Activated CD4-positive, CD25-positive, alpha-beta regulatory T cell treated with anti-CD3 and anti-CD28 coated beads, Interleukin-2, amount 50 U/mL, for 16 hours (primary cell): ENCODE results near the gene OTX2.

Experiments
- DNase-seq: peaks from one replicate; pipeline ENCODE4 v3.0.0-alpha.2; 2020; ENCODE audit warnings: low read depth, low spot score

Gene OTX2

GRCh38 chr14:56812364-56813141 lies 2.3 kb upstream of the OTX2 start:
- DNase-seq, result no peak

DNA sequence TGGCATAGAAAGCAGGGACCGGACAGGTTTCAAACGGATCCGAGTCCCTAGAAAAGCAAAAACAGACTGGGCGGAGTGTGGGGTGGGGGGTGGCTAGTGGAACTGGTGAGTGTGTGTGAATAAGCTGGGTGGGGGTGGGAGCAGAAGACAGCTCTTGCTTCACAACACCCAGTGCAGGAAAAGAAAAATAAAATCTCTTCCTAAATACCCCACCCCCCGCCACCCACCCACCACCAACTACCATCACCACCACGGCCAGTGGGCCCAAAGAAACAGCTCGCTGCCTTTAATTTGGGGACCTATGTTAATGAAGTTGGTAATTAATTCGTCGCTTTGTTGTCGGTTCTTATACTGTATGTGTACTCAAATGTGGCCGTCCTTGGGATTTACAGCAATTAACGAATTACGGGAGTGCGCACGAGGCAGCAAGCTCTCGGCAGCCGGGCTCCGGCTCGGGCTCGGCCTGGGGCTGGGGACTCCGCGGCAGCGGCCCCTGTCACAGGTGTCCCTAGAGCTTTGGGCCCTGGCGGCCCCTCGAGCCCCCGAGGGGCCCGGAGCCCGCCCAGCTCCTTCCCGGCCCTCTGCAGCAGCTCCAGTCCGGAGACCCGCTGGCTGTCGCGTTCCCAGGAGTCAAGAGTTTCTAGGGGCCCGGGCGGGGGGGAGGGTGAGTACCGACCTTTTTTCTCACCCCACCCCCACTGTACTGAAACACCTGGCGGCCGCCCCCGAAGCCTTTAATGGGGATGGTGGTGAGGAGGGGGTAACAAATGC lies 1.5 kb upstream of the OTX2 start:
- no peak for DNase-seq

DNA sequence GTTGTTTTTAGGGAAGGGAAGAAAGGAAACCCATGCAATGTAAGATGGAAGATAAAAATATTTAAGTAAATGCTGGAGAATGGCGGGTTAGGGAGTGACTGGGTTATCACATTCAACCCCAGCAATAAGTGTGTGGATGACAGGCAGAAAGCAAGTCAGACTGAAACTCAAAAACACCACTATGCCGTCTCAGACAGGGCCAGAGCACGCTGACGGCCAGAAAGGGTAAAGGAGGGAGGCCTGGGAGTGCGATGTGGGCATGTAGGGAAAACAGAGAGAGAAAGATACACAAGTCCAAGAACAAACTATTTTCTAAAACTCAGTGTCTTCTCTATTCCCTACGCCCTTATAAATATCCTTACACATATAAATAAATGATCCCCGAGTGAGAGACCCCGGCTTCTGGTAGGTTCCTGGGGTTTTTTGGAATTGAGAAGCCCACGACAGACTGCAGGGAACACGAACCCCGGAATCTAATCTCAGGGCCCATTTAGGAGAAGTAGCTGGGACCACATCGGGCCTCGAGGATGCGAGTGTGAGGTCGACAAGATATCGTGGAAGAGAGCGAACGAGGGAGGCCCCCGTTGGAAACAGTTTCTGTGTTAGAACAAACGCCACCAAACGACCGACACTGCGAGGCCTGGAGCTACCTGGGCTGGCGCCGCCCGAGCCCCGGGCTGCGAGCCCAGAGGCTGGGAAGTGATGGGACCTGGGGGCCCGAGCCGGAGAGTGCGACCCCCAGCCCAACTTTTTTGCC lies 735 bp upstream of the OTX2 start:
- no peak for DNase-seq

DNA sequence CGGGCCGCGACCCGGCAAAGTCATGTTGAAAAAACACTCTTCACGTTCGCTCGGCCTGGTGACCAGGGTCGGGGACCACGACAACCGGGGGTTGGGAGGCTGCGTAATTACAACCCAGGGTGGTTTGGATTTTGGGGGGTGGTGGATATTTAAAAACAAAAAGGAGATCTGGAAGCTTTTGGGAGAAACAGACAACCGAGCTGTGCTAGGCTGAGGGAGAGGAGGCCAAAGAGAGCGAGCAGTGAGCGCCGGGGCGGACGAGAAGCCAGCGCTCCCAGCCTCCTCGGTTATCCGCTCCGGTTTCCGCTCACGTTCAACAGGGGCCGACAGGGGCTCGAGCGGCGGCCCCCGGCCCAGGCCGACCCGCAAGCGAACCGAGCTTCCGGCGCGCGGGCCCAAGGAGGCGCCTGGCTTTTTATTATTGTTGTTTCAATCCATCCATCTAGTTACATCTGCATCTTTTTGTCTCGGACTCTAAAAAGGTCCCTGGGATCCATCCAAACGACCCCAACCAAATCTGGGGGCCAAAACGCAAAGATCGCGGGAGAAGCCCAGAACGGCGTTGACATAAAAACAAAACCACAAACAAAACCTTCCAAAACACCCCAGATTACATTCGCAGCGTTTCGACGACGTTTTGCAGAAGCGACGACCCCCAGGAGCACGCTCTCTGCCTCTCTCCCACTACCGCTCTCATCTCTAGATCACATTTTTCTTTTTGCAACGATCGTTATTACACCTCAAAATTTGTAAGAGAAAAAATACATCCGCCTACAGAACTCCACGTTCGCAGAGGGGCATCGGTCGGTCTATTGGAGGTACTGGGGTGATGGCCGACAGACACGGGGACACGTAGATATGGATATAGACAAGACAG lies 771 bp downstream of the OTX2 start:
- DNase-seq, result no peak

DNA sequence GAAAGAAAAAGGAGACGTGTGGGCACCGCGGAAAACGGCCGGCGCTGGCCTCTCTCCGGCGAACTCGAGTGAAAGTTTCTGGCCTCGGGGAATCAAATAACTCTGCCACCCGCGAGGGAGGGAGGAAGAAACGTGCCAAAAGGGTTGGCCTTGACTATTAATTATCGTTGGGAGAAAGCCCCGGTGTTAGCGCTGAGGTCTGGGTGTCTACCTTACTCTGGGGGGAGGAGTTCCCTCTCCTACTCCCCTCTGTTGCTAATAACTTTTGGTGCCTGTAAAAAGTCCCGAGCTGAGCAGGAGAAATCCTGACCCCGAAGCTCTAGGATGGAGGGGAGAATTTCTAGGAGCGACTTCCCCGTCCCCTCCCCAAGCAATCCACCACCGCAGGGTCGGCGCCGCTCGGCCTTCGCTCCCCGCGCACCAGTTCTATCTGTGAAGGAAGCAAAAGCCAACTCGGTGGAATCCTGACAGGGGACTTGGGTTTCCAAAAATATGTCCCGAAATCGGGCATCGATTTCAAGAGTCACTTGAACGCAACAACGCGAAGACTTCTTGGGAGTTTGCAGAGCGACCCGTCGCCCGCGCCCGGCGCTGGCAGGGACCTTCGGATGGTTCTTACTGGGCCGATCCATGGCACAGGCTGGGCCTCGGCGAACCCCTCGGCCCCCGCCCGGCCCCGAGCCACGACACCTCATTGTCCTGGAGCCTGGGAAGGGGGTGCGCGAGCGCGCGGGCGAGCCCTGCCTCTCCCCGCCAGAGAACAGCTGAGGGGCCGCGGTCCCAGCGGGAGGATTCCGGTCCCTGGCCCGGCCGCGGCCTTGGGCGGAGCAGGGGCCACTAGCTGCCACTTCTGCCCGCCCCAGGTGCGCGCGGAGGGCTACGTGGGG lies 1.7 kb downstream of the OTX2 start:
- DNase-seq, result no peak

DNA sequence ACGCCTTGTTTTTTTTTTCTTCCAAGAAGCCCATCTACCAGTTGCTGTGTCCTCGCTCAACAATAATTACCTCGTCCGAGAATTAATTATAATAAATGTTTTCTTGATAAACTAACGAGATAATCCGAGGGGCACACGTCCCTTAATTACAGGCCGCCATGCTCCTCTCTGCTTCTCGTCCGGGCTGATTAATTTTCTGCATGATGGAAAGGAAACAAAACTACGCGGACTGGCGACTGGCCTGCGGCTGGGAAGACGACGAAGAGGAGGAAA lies 2.2 kb downstream of the OTX2 start:
- no peak for DNase-seq

GRCh38 chr14:56807386-56808109 lies 2.7 kb downstream of the OTX2 start:
- DNase-seq, result no peak

- no peak for DNase-seq
These were observed 3.5 kb downstream of the OTX2 start for GRCh38 chr14:56806760-56807159.

GRCh38 chr14:56805992-56806727 lies 4.1 kb downstream of the OTX2 start:
- DNase-seq, result no peak

DNA sequence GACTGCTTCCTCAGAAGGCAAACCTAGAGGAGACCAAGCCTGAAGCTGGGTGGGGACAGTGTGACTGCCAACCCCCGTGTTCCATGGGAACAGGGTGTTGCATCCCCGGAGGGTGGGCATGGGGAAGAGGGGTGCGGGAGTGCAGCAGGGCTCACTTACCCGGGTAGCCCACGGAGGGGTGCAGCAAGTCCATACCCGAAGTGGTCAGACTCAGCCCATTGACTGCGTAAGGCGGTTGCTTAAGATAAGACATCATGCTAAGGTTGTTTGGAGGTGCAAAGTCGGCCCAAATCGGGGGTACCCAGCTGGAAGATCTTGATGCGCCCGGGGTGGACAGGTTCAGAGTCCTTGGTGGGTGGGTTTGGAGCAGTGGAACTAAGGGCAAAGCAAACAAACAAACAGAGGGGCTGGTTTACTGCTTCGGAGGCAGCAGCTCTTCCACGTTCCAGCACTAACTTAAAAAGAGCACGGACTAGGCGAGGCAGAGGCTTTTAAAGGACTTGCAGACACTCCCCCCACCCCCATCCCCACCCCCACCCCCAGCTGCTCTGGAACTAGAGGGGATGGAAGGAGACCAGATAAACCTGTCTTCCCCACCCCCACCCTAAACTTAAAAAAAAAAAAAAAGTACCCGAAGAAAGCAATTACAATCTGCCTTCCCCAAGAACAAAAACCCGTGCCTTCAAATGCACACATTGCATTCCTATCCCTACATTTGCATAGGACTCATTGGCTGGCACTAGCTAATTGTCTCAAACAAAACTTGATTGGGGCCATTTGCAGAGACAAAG lies 4.9 kb downstream of the OTX2 start:
- DNase-seq, result no peak

GRCh38 chr14:56803816-56804535 lies 6.3 kb downstream of the OTX2 start:
- DNase-seq, result no peak

GRCh38 chr14:56801920-56802319 lies 8.4 kb downstream of the OTX2 start:
- DNase-seq, result no peak

- no peak for DNase-seq
These were observed 11.0 kb downstream of the OTX2 start for GRCh38 chr14:56799343-56799645.

- DNase-seq, result no peak
These were observed 11.6 kb downstream of the OTX2 start for GRCh38 chr14:56798447-56799342.

DNA sequence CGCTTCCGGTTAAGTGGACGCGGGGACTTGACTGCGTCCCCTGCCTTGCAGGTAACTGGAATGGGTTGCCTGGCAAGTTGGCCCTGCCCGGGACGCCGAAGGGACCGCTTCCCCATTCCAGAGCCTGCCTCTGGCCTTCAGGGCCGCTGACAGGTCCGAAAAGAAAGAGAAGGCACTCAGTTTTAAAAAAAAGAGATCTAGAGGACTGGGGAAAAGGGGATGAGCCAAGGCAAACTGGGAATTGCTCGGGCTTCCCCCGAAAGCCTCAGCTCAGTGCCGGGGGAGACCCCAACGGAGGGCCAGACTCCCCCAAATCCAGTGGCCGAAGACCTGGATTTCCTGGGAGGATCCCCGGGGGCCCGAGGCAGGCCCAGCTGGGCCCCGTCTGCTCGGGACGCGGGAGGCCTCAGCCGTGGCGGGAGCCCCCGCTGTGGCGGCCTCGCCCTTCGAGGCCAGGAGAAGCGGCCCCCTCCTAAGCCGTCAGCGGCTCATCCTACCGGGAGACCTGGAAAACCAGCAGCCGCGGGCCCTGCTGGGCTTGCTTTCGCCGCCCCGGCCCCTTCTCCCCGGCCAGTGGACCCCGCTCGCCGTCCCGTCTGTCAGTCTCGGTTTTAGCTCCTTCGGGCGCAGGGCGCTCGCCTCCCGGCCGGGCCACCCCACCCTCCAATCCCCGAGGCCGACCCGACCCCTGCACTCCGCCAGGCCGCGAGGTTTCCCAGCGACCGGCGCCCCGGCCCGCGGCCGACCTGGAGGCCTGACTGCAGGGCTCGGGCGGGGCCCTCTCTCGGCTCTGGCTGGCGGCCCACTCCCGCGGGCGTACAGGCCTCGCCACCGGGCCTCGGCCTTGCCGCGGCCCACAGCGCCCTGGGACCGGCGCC lies 12.5 kb downstream of the OTX2 start:
- no peak for DNase-seq

GRCh38 chr14:56797003-56797568 lies 13.2 kb downstream of the OTX2 start:
- no peak for DNase-seq
